GM12864 (cell line): ENCODE results near the gene HOTAIR.
A peak's percentile ranks its signal among the peaks of the same experiment; 100 is the strongest.

Source experiments
- DNase-seq: peaks from one replicate; pipeline ENCODE4 v3.0.0-alpha.2; 2011; ENCODE audit warnings: low read depth
- H3K4me3 ChIP-seq: 2 replicates; pipeline ENCODE4 v1.5.1; 2011; ENCODE audit warnings: mild to moderate bottlenecking, low read depth, low read length, control low read depth
- TF ChIP-seq, protein P1 (sequence below): IDR thresholded peaks from 2 replicates; pipeline ENCODE4 v1.5.1; 2011; ENCODE audit warnings: low read depth, mild to moderate bottlenecking, moderate library complexity, low read length, control low read depth, inconsistent platforms; ENCODE audit errors: missing control alignments

HOTAIR gene

DNA sequence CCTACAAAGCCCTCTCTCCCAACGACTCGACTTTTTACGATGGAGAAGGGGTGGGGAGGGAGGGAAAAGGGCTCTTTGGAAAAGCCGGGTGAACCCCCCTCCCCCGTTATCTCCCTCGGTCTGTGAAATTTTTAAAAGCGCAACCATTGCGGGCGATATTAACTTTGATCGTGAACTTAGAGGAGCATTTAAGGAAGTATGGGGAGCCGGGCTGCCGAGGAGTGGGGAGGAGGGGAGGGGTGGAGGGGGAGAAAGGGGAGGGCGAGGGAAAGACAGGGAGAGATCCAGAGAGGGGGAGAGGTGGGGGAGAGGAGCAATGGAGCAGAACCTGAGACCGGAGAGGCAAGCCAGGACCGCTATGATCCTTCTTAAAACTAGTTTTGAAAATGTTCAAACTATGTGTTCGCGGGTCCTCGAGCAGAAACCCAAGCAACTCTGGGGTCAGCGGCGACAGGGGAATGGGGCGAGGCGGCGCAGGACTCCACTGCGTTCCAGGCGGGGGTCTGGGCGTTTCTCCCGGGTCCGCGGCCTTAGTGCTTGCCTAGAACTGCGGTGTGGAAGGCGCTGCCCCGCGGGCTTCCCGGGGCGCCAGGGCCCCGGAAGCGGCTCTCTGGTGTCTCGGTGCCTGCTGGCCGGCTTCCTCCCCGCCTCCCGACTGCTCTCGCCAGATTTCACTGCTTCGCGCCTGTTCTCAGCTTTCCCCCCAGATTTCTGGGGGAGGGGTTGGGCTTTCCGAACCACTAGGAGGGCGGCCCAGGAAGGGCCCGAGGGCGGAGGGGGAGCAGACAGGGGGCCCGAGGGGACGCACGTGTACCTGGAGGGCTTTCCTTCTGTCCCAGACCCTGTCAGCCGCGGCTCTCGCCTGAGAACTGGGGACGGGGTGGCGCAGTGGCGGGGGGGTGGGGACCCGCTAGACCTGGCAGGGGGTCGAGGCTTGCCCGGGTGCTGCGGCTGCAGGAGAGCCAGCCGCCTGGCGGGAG is at the start of gene HOTAIR:
Gene HOTAIR, minus strand, starts transcription at position 871 of the 980 bp plus-strand sequence.
- no peak for DNase-seq
- TF ChIP-seq, protein P1, sequence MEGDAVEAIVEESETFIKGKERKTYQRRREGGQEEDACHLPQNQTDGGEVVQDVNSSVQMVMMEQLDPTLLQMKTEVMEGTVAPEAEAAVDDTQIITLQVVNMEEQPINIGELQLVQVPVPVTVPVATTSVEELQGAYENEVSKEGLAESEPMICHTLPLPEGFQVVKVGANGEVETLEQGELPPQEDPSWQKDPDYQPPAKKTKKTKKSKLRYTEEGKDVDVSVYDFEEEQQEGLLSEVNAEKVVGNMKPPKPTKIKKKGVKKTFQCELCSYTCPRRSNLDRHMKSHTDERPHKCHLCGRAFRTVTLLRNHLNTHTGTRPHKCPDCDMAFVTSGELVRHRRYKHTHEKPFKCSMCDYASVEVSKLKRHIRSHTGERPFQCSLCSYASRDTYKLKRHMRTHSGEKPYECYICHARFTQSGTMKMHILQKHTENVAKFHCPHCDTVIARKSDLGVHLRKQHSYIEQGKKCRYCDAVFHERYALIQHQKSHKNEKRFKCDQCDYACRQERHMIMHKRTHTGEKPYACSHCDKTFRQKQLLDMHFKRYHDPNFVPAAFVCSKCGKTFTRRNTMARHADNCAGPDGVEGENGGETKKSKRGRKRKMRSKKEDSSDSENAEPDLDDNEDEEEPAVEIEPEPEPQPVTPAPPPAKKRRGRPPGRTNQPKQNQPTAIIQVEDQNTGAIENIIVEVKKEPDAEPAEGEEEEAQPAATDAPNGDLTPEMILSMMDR = no peak
- H3K4me3 ChIP-seq = no peak within 1 kb of the TSS

DNA sequence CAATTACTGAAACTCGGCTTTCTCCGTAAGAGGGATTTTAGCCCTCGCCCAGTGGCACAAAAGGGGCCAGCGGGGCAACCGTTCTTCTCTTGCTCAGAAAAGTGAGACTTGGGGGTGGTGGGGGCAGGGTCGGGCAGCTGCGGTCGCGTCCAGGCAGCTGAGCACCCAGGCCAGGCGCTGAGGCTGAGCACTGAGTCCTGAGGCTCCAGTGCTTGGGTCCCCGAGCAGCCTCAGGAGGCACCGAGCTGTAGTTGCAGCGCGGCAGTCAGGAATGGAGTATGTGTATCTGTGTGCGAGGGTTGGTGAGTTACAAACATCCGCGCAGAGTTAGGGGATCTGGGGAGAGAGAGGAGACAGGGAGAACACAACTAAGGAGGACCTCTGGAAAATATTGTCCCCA is 49.4 kb upstream of the HOTAIR start:
- DNase-seq = no peak
- no peak overlapping the region for H3K4me3 ChIP-seq
- TF ChIP-seq, protein P1 = no peak

DNA sequence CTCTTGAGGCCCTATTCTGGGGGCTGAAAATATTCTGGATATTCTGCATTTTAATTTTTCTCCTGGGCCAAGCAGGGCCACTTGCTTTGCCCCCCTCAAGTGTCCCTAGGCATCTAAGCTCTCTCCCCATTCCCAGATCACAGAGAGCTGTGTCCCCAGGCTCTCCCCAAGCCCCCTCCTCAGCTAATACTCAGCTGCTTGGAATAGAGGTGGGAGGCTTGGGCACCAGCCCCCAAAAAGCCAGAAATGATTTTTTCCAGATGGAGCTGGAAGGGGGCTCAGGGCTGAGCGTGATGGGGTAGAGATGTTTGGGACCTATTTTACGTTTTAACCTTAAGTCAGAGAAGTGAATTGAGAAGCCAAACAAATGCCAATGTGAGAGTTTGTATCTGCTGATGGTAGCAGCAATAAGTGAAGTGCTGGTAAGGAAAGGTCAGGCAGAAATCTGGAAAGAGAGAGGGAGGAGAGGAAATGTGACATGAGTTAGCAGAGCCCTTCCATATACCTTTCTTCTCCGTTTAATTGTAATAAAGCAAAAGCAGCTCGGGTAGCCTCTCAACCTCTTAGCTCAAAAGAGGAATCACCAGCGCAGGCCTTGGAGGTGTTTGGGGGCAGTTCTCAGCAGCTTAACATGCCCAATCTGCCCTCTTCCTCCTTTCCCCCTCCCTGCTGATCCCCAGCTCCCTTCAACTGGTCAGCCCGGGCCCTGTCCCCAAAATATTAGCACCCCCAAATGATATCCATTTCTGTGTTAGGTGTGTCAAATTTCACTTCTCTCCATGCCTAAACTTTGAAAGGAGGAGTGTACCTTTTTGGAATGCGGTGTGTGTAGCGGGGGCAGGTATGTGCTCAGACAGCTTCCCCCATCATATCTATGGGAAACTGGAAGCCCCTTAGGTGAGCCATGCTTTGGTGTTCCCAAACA is 48.5 kb upstream of the HOTAIR start:
- TF ChIP-seq, protein P1 = no peak
- no peak overlapping the region for H3K4me3 ChIP-seq
- no peak for DNase-seq

DNA sequence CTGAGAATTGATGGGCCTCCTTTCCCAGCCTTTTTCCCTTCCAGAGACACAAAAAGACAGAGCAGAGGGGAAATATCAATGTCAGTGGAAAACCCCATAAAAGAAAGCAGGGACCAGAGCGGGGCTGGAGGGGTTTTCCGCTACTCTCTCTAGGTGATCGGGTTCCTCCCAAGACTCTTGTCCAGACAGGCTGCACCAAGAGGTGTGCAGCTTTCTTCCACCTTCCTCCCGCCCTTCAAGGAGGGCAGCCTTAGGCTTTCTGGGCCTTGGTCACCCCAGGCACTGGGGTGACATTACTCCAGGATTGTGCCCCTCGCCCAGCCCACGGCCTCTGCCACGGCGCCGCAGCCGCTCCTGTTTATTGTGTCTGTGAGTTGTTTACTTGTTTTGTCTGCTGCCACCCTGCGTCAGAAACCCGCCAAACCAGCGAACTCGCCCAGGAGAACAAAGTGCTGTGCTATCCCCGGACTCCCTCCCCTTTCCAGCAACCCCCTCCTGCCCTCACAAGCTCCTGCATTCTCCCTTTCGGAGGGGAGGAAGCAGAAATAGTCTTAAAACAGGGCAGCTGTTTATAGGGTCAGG is 46.8 kb upstream of the HOTAIR start:
- no peak overlapping the region for H3K4me3 ChIP-seq
- TF ChIP-seq, protein P1 = peak; percentile 56
- DNase-seq = no peak

DNA sequence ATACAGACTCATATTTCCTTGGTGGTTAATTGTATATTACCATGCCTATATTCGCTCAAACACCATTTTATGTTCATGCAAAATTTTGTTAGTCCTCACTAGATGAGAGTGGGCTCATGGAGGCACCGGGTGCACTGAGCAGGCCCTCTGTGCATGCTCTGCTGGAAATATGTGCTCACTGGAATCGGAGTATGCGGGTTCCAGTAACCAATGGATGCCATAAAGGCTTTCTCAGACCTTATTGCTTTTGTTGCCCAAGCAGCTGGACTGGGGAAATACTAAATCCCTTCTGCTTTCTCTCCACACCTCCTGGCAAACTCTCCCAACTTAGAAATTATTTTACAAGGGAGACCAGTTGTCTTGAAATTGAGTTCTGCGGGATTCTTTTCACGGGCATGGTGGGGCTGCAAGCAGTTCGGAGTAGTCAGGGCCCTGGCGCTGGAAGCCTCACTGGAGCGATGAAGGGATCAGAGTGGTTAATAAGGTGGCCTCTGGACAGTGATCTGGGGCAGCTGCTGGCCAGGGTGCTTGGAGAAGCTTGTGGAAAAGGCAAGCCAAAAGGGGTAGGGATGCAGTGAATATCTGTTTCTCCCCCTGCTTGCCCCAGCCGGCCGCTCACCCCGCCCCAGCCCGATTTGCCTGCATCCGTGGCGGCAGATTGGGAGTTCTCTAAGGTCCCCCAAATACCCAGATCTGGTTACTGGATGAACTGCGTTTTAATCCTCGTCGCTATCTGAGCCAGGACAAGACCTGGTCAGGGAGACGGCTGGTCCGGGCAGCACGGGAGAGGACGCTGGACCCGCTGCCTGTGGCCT is 46.0 kb upstream of the HOTAIR start:
- no peak for DNase-seq
- no peak overlapping the region for H3K4me3 ChIP-seq
- TF ChIP-seq, protein P1 = no peak
